Fibroblast of skin of left quadriceps (primary cell): ENCODE measurements around the gene SOCS7.
"Not testable (repeated sequence)": the region's sequence is repeated elsewhere in the genome, so short reads cannot be mapped to it uniquely, and the experiment has no call there.

ENCODE experiments used
- DNase-seq, 2 experiments: peaks; one replicate each; pipeline ENCODE4 v3.0.0-alpha.2; 2013; ENCODE audit warnings: low read depth in 2 of 2

Gene SOCS7

GRCh38 chr17:38421171-38421841 is 69.7 kb downstream of the SOCS7 start:
- DNase-seq = peak; percentile 67 to 68

- DNase-seq = no peak
These were observed 70.5 kb downstream of the SOCS7 start for GRCh38 chr17:38421871-38422827.

GRCh38 chr17:38424297-38424972 is 72.8 kb downstream of the SOCS7 start:
- DNase-seq = no peak

- DNase-seq = no peak
These were observed 73.4 kb downstream of the SOCS7 start for GRCh38 chr17:38425031-38425430.

GRCh38 chr17:38425744-38426143 is 74.1 kb downstream of the SOCS7 start:
- no peak for DNase-seq

- DNase-seq = no peak
These were observed 74.8 kb downstream of the SOCS7 start for GRCh38 chr17:38426441-38426840.

GRCh38 chr17:38427160-38427949 is 75.7 kb downstream of the SOCS7 start:
- no peak for DNase-seq

- DNase-seq = no peak
These were observed 76.5 kb downstream of the SOCS7 start, which contains the start of gene ARHGAP23 for GRCh38 chr17:38428112-38428642. ARHGAP23 (plus strand) TSS chr17:38428464; CDS start chr17:38428486, 22 bp downstream.

- no peak for DNase-seq
These were observed 77.2 kb downstream of the SOCS7 start for GRCh38 chr17:38428643-38429371.

GRCh38 chr17:38429476-38430100 is 77.9 kb downstream of the SOCS7 start:
- no peak for DNase-seq

GRCh38 chr17:38430316-38430715 is 78.7 kb downstream of the SOCS7 start:
- DNase-seq = no peak

GRCh38 chr17:38430822-38431221 is 79.2 kb downstream of the SOCS7 start:
- DNase-seq = no peak

GRCh38 chr17:38431346-38432145 is 79.9 kb downstream of the SOCS7 start:
- DNase-seq = no peak

GRCh38 chr17:38434178-38434665 is 82.6 kb downstream of the SOCS7 start:
- DNase-seq = no peak

GRCh38 chr17:38435795-38436194 is 84.2 kb downstream of the SOCS7 start:
- no peak for DNase-seq

GRCh38 chr17:38436386-38436785 is 84.7 kb downstream of the SOCS7 start:
- DNase-seq = no peak

- DNase-seq = not testable (repeated sequence)
These were observed 85.7 kb downstream of the SOCS7 start for GRCh38 chr17:38437313-38437712.

GRCh38 chr17:38439436-38439835 is 87.8 kb downstream of the SOCS7 start:
- DNase-seq = no peak
